Tongue (tissue), 2 donors: Measurements from ENCODE around the gene ADCY3. TPM values are rescaled to one million over a fixed set of nuclear protein-coding genes. Genes with fewer than 3 reads are reported as not detected.

Experiments used
- DNase-seq: peaks from one replicate; pipeline ENCODE4 v3.0.0-alpha.2; 2015
- total RNA-seq: library from RNA; depleted of rRNA; stranded (reverse); fragments of >200 nt; gene quantifications from one replicate; pipeline ENCODE4 v1.2.3, GENCODE V29; 2014

The ADCY3 gene
- total RNA-seq, 1 donor from 2014 or later, result 27.1 TPM

GRCh38 chr2:24925815-24926214 lies 5.8 kb upstream of the ADCY3 start:
- no peak for DNase-seq

GRCh38 chr2:24924732-24925131 lies 4.7 kb upstream of the ADCY3 start:
- no peak for DNase-seq

- DNase-seq, result no peak
Observed at GRCh38 chr2:24924266-24924665, 4.2 kb upstream of the ADCY3 start.

GRCh38 chr2:24923106-24923505 lies 3.1 kb upstream of the ADCY3 start:
- no peak for DNase-seq

GRCh38 chr2:24922556-24922955 lies 2.5 kb upstream of the ADCY3 start:
- DNase-seq, result no peak

DNA sequence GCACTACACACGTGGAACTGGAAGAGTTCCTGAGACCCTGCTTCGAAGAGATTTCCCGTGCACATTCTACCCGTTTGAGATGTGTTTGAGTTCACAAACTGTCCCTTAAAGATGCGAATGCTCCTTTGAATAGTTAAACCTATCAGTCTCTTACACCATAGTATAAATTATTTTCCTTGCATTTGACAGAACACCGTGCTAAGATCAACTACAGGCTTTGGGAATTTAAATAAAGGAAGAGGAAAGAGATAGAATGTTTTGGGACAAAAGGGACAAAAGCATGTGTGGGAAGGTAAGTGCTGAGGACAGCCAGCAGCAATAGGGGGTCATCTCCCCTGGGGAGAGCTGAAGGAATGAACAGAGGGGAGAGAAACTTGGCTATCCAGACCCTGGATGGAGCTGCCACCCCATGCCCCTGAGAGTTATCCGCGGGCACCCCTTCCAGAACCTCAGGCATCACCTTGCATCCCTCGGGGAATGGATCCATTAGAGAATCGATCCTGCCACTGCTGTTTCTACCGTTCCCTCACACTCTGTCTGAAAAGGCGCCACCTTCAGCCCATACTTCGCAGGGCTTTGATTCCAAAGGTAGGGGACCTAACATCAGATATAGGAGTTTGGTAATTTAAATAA lies 888 bp upstream of the ADCY3 start:
- no peak for DNase-seq

- DNase-seq, result no peak
Observed at GRCh38 chr2:24919506-24920097, 435 bp downstream of the ADCY3 start.

- peak; percentile 24 for DNase-seq
Observed at GRCh38 chr2:24919037-24919505, 966 bp downstream of the ADCY3 start.

GRCh38 chr2:24918326-24919036 lies 1.6 kb downstream of the ADCY3 start:
- DNase-seq, result no peak

- no peak for DNase-seq
Observed at GRCh38 chr2:24917731-24918325, 2.2 kb downstream of the ADCY3 start.

DNA sequence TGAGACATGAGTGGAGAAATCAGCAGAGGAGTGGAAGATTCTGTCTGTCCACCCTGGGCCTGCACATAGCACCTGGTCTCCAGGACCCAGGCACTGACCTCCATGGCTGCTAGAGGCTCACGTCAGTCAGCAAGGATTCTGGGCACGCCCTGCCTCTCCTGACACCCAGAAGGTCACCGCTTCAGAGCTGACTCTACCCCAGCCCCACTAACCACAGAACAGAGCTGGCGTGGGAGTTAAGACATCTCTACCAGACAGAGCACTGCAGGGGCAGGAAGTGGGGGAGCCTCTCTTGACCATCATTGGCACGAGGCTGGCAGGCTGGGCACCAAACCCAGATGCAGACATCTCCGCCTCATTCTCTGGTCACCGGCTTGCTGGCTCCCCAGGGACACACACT lies 3.0 kb downstream of the ADCY3 start:
- no peak for DNase-seq

- no peak for DNase-seq
Observed at GRCh38 chr2:24915796-24916195, 4.2 kb downstream of the ADCY3 start.

DNA sequence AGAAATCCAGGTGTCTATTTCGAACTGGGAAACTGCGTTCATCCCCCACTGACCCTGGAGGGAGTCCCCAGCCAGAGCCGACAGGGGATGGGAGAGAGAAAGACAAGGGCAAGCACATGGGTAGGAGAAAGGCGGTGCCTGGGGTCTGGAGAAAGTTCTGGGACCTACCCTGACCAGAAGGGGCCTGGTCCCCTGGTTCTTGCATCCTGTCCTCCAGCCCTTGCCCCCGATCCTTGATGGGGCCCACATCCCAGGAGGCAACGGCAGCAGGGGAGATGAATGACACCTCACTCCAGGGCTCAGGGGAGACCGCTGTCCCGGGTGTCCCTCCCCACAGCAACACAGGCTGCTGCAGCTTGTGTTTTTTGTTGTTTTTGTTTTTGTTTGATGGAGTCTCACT lies 4.9 kb downstream of the ADCY3 start:
- no peak for DNase-seq

- no peak for DNase-seq
Observed at GRCh38 chr2:24914713-24915112, 5.3 kb downstream of the ADCY3 start.

DNA sequence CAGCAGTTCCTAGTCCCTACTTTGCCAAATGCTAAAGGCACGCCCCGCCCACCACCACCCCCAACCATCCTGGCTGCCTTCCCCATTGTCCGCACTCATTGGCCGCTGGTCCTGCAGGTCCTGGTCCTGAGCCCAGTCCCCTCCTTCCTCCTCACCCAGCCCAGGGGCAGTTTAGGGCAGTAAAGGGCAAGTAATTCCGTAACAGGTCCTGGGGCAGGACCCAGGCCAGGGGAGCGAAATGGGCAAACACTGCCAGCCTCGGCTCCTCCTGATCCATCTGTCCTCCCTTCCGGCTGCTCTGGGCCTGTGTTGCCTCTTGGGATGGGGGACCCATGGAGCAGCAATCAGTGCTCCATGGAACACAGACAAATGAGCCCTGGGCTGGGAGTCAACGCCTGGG lies 6.1 kb downstream of the ADCY3 start:
- no peak for DNase-seq

GRCh38 chr2:24912986-24913385 lies 7.1 kb downstream of the ADCY3 start:
- no peak for DNase-seq

DNA sequence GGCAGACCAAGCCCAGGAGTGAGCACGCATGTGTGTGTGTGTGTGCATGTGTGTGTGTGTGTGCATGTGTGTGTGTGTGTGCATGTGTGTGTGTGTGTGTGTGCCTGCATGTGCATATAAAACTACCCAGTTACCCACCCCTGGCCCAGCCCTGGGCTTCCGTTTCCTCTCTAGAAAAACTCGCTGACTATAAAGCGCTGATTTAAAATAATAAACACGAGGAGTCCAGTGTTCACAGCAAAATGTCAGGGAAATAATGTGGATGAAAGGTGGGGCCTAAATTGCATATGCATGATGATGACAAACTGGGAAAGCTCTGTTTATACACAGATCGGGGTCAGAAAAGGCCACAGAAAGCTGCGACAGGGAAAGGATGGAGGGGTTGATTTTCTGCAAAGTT lies 7.5 kb downstream of the ADCY3 start:
- no peak for DNase-seq

DNA sequence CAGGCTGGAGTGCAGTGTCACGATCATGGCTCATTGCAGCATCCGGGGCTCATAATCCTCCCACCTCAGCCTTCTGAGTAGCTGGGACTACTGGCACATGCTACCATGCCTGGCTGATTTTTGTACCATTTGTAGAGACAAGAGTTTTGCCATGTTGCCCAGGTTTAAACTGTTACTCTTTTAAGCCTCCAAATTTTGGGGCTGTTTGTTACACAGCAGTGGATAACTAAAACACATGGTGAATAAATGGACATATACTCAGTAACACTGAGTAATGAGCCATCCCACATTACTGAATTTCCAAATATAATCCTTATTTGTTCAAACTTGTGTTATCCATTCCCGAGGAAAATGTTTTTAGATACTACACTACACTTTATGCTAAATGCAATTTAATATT lies 9.8 kb downstream of the ADCY3 start:
- DNase-seq, result no peak

- DNase-seq, result peak; percentile 34
Observed at GRCh38 chr2:24909555-24910177, 10.4 kb downstream of the ADCY3 start.

DNA sequence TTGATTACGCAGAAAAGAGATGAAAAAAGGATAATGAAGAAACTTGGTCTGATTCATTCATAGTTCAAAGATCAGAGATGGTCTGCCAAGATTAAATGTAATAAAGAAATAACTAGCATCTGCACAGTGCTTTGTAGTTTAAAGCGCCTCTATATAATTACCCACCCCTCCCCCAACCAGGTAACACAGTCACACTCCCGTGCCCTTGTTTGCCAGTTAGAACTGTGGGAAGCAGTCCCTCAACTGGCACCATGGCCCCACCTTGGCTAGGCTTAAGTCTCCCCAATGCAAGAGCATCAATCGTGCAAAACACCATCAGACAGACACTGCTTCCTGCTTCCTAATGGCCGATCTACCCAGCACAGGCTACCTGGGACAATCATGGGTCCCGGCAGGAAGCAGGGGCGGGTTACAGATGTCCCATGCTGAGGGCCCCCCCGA lies 11.6 kb downstream of the ADCY3 start:
- DNase-seq, result no peak

DNA sequence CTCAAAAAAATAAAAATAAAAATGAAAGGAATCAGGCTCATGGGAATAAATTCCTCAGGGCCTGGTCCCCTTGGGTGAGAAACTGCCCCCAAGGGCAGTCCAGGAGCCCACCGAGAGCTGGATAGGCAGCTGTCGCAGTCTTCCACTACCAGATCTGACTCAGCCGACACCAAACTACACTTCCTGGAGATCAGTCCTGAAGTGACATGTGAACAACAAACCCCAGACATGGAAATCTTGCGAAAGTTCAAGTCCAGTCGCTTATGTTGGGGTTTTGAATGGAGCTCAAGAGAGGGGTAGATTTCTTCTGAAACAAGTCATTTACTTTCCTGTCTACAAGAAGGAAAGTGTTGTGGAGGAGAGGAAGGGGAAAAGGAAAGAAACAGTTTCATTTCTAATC lies 12.9 kb downstream of the ADCY3 start:
- no peak for DNase-seq

GRCh38 chr2:24906466-24906865 lies 13.6 kb downstream of the ADCY3 start:
- no peak for DNase-seq
